H1 (cell line): ENCODE data around the gene FCER2.

Experiments used
- ZNF274 ChIP-seq: IDR thresholded peaks from 2 replicates; pipeline ENCODE4 v1.7.0; 2012; ENCODE audit warnings: low read length, borderline replicate concordance; ENCODE audit errors: extremely low read depth
- TF ChIP-seq, protein P1 (sequence below), 3 experiments: IDR thresholded peaks; 1 replicate in 2 of 3; 2 replicates in 1 of 3; pipeline versions ENCODE4 v1.5.1 to v1.6.1; 2011; ENCODE audit warnings: low read length in 3 of 3, mild to moderate bottlenecking in 3 of 3, inconsistent platforms in 2 of 3, low read depth in 1 of 3, moderate library complexity in 1 of 3; ENCODE audit not compliant: insufficient read depth in 1 of 3; ENCODE audit errors: control extremely low read depth in 1 of 3

DNA sequence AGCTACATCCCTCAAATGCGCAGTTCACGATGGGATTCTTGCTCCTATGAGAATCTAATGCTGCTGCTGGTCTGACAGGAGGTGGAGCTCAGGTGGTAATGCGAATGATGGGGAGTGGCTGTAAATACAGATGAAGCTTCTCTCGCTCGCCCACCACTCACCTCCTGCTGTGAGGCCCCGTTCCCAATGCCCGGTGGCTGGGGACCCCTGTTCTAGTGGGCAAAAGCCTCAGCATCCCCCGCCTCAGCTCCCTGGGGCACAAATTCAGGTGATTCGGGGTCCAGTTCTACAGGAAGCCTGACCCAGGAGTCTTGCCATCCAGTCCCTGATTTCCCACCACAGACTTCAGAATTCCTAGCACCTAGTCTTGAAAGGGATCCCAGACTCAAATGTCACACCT is 29.4 kb downstream of the FCER2 start:
- TF ChIP-seq, protein P1, sequence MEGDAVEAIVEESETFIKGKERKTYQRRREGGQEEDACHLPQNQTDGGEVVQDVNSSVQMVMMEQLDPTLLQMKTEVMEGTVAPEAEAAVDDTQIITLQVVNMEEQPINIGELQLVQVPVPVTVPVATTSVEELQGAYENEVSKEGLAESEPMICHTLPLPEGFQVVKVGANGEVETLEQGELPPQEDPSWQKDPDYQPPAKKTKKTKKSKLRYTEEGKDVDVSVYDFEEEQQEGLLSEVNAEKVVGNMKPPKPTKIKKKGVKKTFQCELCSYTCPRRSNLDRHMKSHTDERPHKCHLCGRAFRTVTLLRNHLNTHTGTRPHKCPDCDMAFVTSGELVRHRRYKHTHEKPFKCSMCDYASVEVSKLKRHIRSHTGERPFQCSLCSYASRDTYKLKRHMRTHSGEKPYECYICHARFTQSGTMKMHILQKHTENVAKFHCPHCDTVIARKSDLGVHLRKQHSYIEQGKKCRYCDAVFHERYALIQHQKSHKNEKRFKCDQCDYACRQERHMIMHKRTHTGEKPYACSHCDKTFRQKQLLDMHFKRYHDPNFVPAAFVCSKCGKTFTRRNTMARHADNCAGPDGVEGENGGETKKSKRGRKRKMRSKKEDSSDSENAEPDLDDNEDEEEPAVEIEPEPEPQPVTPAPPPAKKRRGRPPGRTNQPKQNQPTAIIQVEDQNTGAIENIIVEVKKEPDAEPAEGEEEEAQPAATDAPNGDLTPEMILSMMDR (IDR thresholded peaks at IDR 0.05; ENCODE audit: control extremely low read depth in 1 of 3, insufficient read depth in 1 of 3, low read depth in 1 of 3, low read length in 3 of 3): no peak
- no peak for TF ChIP-seq ZNF274
